HFF-Myc (cell line): Measurements from ENCODE around the gene CTTNBP2.

Experiments used
- DNase-seq: peaks from one replicate; pipeline ENCODE4 v3.0.0-alpha.2; 2011; ENCODE audit warnings: low read depth; ENCODE audit errors: extremely low read depth
- H3K4me3 ChIP-seq: replicated peaks from 2 replicates; pipeline ENCODE4 v1.5.1; 2011; ENCODE audit warnings: low read depth, mild to moderate bottlenecking, control low read depth, low read length
- CTCF ChIP-seq: IDR thresholded peaks from 2 replicates; pipeline ENCODE4 v1.5.1; 2012; ENCODE audit warnings: mild to moderate bottlenecking, low read depth, low read length, control low read depth; ENCODE audit errors: missing control alignments

Gene CTTNBP2

DNA sequence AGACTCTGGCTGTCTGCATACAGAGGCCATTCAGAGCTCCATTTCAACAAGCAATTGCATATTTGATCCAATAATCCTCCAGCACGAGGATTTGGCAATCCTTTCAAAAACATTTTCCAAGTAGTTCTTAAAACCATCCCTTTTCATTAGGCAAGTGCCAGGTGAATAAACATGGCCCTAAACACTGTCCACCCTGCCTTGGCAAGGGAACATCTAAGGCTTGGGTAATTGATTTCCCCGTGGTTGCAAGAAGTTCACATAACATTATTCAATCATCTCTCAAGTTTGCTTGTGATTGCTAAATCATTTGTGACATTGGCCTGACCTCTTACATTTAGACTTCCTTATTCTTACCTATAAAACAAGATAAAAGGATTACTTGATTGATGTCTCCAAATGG, 175.2 kb downstream of the CTTNBP2 start:
- no peak for TF ChIP-seq CTCF
- no peak for DNase-seq

GRCh38 chr7:117692338-117692737, 180.9 kb downstream of the CTTNBP2 start:
- DNase-seq, result no peak
- no peak overlapping the region for H3K4me3 ChIP-seq
- no peak for TF ChIP-seq CTCF

More for the DNA sequence above, 175.2 kb downstream of the CTTNBP2 start:
- H3K4me3 ChIP-seq, result no peak overlapping the region

GRCh38 chr7:117690147-117690546, 183.1 kb downstream of the CTTNBP2 start:
- no peak overlapping the region for H3K4me3 ChIP-seq
- DNase-seq, result no peak

GRCh38 chr7:117689406-117689805, 183.8 kb downstream of the CTTNBP2 start:
- H3K4me3 ChIP-seq, result no peak overlapping the region
- no peak for TF ChIP-seq CTCF
- DNase-seq, result no peak

More at GRCh38 chr7:117690147-117690546, 183.1 kb downstream of the CTTNBP2 start:
- no peak for TF ChIP-seq CTCF

GRCh38 chr7:117688126-117688525, 185.1 kb downstream of the CTTNBP2 start:
- no peak for TF ChIP-seq CTCF
- H3K4me3 ChIP-seq, result no peak overlapping the region
- no peak for DNase-seq

DNA sequence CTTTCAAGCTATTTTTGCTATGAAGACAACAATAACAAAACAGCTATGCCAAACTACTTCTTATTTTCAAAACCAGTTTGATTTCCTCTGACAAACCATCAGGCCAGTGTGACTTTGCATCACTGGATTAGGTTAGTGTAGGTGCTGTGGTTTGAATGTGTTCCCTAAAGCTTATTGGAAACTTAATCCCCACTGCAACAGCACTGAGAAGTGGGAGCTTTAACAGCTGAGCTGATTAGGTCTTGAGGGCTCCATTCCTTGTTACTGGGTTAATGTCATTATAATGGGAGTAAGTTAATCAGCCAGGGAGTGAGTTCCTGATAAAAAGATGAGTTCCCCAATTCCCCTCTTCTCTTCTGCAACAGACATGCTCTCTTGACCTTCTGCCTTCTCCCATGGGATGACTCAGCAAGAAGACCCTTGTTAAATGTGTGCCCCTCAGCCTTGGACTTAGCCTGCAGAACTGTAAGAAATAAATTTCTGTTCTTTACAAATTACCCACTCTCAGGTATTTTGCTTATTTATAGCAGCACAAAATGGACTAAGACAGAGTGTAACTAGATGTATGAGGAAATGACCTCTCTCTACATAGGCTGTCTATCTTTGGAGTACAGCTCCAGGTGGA, 186.8 kb downstream of the CTTNBP2 start:
- H3K4me3 ChIP-seq, result no peak overlapping the region
- no peak for DNase-seq
- TF ChIP-seq CTCF, result no peak

- DNase-seq, result no peak
- no peak overlapping the region for H3K4me3 ChIP-seq
- TF ChIP-seq CTCF, result no peak
Measured at GRCh38 chr7:117685795-117686194, 187.4 kb downstream of the CTTNBP2 start.
